Pancreas (tissue), 10 donors: Measurements from ENCODE around the gene UQCC3. TPM values are rescaled to one million over a fixed set of nuclear protein-coding genes. Genes with fewer than 3 reads are reported as not detected.

Experiments
- ATAC-seq, 4 donors: fragments of 200-7000 bp; cut with Tn5 transposase; one replicate each; pipeline versions ENCODE4 v1.8.0 to v1.9.1; 2020; ENCODE audit warnings: mild to moderate bottlenecking in 4 of 4, moderate library complexity in 4 of 4
- DNase-seq, 6 donors: peaks; one replicate each; pipeline ENCODE4 v3.0.0-alpha.2; 2020
- FAIRE-seq: peaks from 2 replicates; lab custom pipeline; 2012; peaks lifted over from hg19 to GRCh38; lab: Jason Lieb, UNC
- H3K27ac ChIP-seq, 4 donors: fragments of 200-600 bp; sonication (generic); 1 replicate in 3 of 4; 2 replicates in 1 of 4; pipeline versions ENCODE4 v1.5.0 to v1.8.0; 2020
- H3K27me3 ChIP-seq, 4 donors: fragments of 200-600 bp; one replicate each; pipeline ENCODE4 v1.8.0; 2021
- H3K36me3 ChIP-seq, 3 donors: fragments of 200-600 bp; sonication (generic) in 1 of 3; one replicate each; pipeline versions ENCODE4 v1.5.0 to v1.8.0; 2020 to 2021
- H3K4me1 ChIP-seq, 3 donors: fragments of 200-600 bp; one replicate each; pipeline ENCODE4 v1.8.0; 2021
- H3K4me3 ChIP-seq, 4 donors: fragments of 200-600 bp; sonication (generic) in 2 of 4; one replicate each; pipeline versions ENCODE4 v1.5.0 to v1.8.0; 2020 to 2021
- H3K9me3 ChIP-seq, 4 donors: fragments of 200-600 bp; one replicate each; pipeline ENCODE4 v1.8.0; 2021
- CTCF ChIP-seq, 4 donors: fragments of 200-600 bp; sonication (generic) in 3 of 4; IDR thresholded peaks; one replicate each; pipeline versions ENCODE4 v1.5.0 to v1.8.0; 2021; ENCODE audit warnings: antibody characterized with exemption in 4 of 4
- WGBS, 2 donors: extraction: QIAGEN DNeasy Blood & Tissue Kit; methylation state at CpG; one replicate each; pipeline ENCODE4 v1.1.7; 2013; 5-methylcytosine and 5-hydroxymethylcytosine counted together
- intact Hi-C, 3 donors: fragments of 100-400 bp; cut with DNase I; formaldehyde crosslinking; loops; one replicate each; pipeline versions ENCODE4 v1.11.1 to v1.14.2; 2022
- polyA plus RNA-seq, 2 donors: library from polyadenylated mRNA; stranded (reverse); fragments of 200-250 nt; gene quantifications; one replicate each; pipeline ENCODE4 v1.2.3, GENCODE V29; 2013
- total RNA-seq, 6 donors: library from RNA; stranded (reverse); fragmentation: NEBNext Ultra II Directional in 4 of 6; extraction: Animal tissue kit (Norgen Biotek cat#: 25700) in 4 of 6; gene quantifications; one replicate each; pipeline versions ENCODE4 v1.2.1 to v1.2.4, GENCODE V29; 2021 to 2023
- donor health status: healthy with polysubstance abuse.
- donor health status: DM: no; HTN: no; CAD: no; lungs with moderate emphysema.
- donor health status: DM: no; HTN: no; CAD: no.
- donor health status: control.
- donor health status: control.
- donor health status: Bipolar disorder and iron deficiency.
- donor health status: DM: yes; HTN: yes; CAD: no.
- donor health status: DM: no; HTN: no; CAD: no.
- donor health status: DM: no; HTN: no; CAD: no.
- donor health status: DM: yes; HTN: yes; CAD: no.

The UQCC3 gene
- total and polyA plus RNA-seq, 8 donors: 3.2 to 17.3 (median 4.1) TPM

- H3K4me3 ChIP-seq: peak overlapping the region; percentile 76 to 92 (median 83)
- no peaks in the 10 kb centered on the region for H3K27me3 ChIP-seq
- no peaks in the 10 kb centered on the region for H3K9me3 ChIP-seq
- intact Hi-C loops: no loop called here
- DNase-seq (no peak), FAIRE-seq (no peak), ATAC-seq (no peak)
- peaks cover 0 to 9% (median 8%) of the 10 kb centered on the region in 3 donors for H3K4me1 ChIP-seq
- peaks cover 0 to 14% (median 3%) of the 10 kb centered on the region in 3 donors for H3K36me3 ChIP-seq
- WGBS, 2 donors: 29 to 35% methylated on average over 16 of the region's 16 CpGs
- TF ChIP-seq CTCF (IDR thresholded peaks at IDR 0.05): no peak
- H3K27ac ChIP-seq: peak overlapping the region; percentile 62 to 89 (median 87)
Observed at GRCh38 chr11:62652161-62653006, 19.1 kb upstream of the UQCC3 start.

GRCh38 chr11:62654297-62654696 lies 17.2 kb upstream of the UQCC3 start:
- ATAC-seq: no peak
- H3K36me3 ChIP-seq: peaks cover 0 to 5% (median 2%) of the 10 kb centered on the region in 3 donors
- H3K27ac ChIP-seq: no peak overlapping the region
- no peaks in the 10 kb centered on the region for H3K9me3 ChIP-seq
- H3K4me1 ChIP-seq: peaks cover 0 to 8% (median 8%) of the 10 kb centered on the region in 3 donors
- no peak overlapping the region for H3K4me3 ChIP-seq
- DNase-seq: no peak
- WGBS, 2 donors: 84 to 86% methylated on average over 11 of the region's 11 CpGs
- no peaks in the 10 kb centered on the region for H3K27me3 ChIP-seq
- intact Hi-C loops: no loop called here
- TF ChIP-seq CTCF (IDR thresholded peaks at IDR 0.05): no peak
- no peak for FAIRE-seq

- TF ChIP-seq CTCF (IDR thresholded peaks at IDR 0.05): no peak
- no peak overlapping the region for H3K27ac ChIP-seq
- WGBS, 2 donors: 52 to 61% methylated on average over 5 of the region's 5 CpGs
- intact Hi-C loops: no loop called here
- no peak for DNase-seq
- no peak for ATAC-seq
- H3K36me3 ChIP-seq: no peaks in the 10 kb centered on the region
- no peaks in the 10 kb centered on the region for H3K9me3 ChIP-seq
- H3K4me3 ChIP-seq: no peak overlapping the region
- FAIRE-seq: no peak
- H3K4me1 ChIP-seq: peaks cover 0 to 3% (median 2%) of the 10 kb centered on the region in 3 donors
- H3K27me3 ChIP-seq: no peaks in the 10 kb centered on the region
Observed at GRCh38 chr11:62656796-62657429, 14.6 kb upstream of the UQCC3 start.

- TF ChIP-seq CTCF (IDR thresholded peaks at IDR 0.05): no peak
- FAIRE-seq (no peak), ATAC-seq (peak; percentile 48 to 68 (median 58)), DNase-seq (peak in 4 of 6 donors; percentile 53 to 79 (median 58))
- Histone ChIP-seq H3K4me3 (peak overlapping the region; percentile 48 to 79 (median 72)), H3K36me3 (no peaks in the 10 kb centered on the region), H3K9me3 (no peaks in the 10 kb centered on the region), H3K27ac (peak overlapping the region; percentile 51 to 84 (median 80)), H3K27me3 (no peaks in the 10 kb centered on the region), H3K4me1 (peaks cover 0 to 29% (median 12%) of the 10 kb centered on the region in 3 donors)
- WGBS, 2 donors: 3% methylated on average over 34 to 36 of the region's 36 CpGs
- intact Hi-C loops: no loop called here
Observed at GRCh38 chr11:62664405-62665074, 6.9 kb upstream of the UQCC3 start.
